ES-I3 (cell line): ENCODE results near the gene ZNF793.

Source experiments
- H3K36me3 ChIP-seq: 2 replicates; pipeline ENCODE4 v1.6.1; 2013; ENCODE audit warnings: mild to moderate bottlenecking, low read length, control low read depth, moderate library complexity; ENCODE audit not compliant: insufficient read depth
- H3K4me1 ChIP-seq: 2 replicates; pipeline ENCODE4 v1.6.1; 2013; ENCODE audit warnings: mild to moderate bottlenecking, control low read depth, low read length; ENCODE audit not compliant: insufficient read depth
- H3K9ac ChIP-seq: 2 replicates; pipeline ENCODE4 v1.6.1; 2013; ENCODE audit warnings: low read depth, mild to moderate bottlenecking, low read length, moderate library complexity
- H3K9me3 ChIP-seq: 2 replicates; pipeline ENCODE4 v1.6.1; 2013; ENCODE audit warnings: mild to moderate bottlenecking, low read length, moderate library complexity; ENCODE audit not compliant: control insufficient read depth, insufficient read depth

The ZNF793 gene

GRCh38 chr19:37513397-37513796, 6.7 kb downstream of the ZNF793 start:
- Histone ChIP-seq H3K4me1 (no peaks in the 10 kb centered on the region), H3K9me3 (no peaks in the 10 kb centered on the region; the same call in 1 of the 2 replicates), H3K9ac (no peak overlapping the region), H3K36me3 (peaks cover 7% of the 10 kb centered on the region; the same call in 1 of the 2 replicates)

GRCh38 chr19:37519890-37520289, 13.2 kb downstream of the ZNF793 start:
- H3K9ac ChIP-seq = no peak overlapping the region
- peaks cover 10% of the 10 kb centered on the region; the same call in 1 of the 2 replicates for H3K36me3 ChIP-seq
- no peaks in the 10 kb centered on the region; the same call in none of the 2 replicates for H3K9me3 ChIP-seq
- H3K4me1 ChIP-seq = no peaks in the 10 kb centered on the region

- Histone ChIP-seq H3K4me1 (no peaks in the 10 kb centered on the region), H3K36me3 (peaks cover 26% of the 10 kb centered on the region), H3K9me3 (peaks cover 43% of the 10 kb centered on the region), H3K9ac (no peak overlapping the region)
Measured at GRCh38 chr19:37537391-37537947, 30.7 kb downstream of the ZNF793 start.

GRCh38 chr19:37551129-37551993, 44.6 kb downstream of the ZNF793 start:
- Histone ChIP-seq H3K9me3 (peaks cover 19% of the 10 kb centered on the region), H3K36me3 (no peaks in the 10 kb centered on the region), H3K9ac (peak overlapping the region; percentile 79; the same call in 1 of the 2 replicates), H3K4me1 (no peaks in the 10 kb centered on the region)

GRCh38 chr19:37563518-37563917, 56.8 kb downstream of the ZNF793 start:
- Histone ChIP-seq H3K36me3 (peaks cover 3% of the 10 kb centered on the region; the same call in 1 of the 2 replicates), H3K9ac (no peak overlapping the region), H3K9me3 (peaks cover 57% of the 10 kb centered on the region), H3K4me1 (no peaks in the 10 kb centered on the region)

- Histone ChIP-seq H3K9me3 (peaks cover 52% of the 10 kb centered on the region), H3K36me3 (peaks cover 3% of the 10 kb centered on the region; the same call in 1 of the 2 replicates), H3K4me1 (no peaks in the 10 kb centered on the region), H3K9ac (no peak overlapping the region)
Measured at GRCh38 chr19:37564624-37565369, 58.1 kb downstream of the ZNF793 start.

- peaks cover 3% of the 10 kb centered on the region; the same call in 1 of the 2 replicates for H3K36me3 ChIP-seq
- H3K9ac ChIP-seq = no peak overlapping the region
- H3K9me3 ChIP-seq = peaks cover 55% of the 10 kb centered on the region
- H3K4me1 ChIP-seq = no peaks in the 10 kb centered on the region
Measured at GRCh38 chr19:37565370-37565669, 58.6 kb downstream of the ZNF793 start.

- Histone ChIP-seq H3K4me1 (no peaks in the 10 kb centered on the region), H3K9ac (no peak overlapping the region), H3K9me3 (peaks cover 23% of the 10 kb centered on the region), H3K36me3 (no peaks in the 10 kb centered on the region)
Measured at GRCh38 chr19:37572203-37572602, 65.5 kb downstream of the ZNF793 start.

GRCh38 chr19:37583340-37583739, 76.6 kb downstream of the ZNF793 start:
- peaks cover 4% of the 10 kb centered on the region; the same call in 1 of the 2 replicates for H3K36me3 ChIP-seq
- no peak overlapping the region for H3K9ac ChIP-seq
- no peaks in the 10 kb centered on the region for H3K4me1 ChIP-seq
- peaks cover 11% of the 10 kb centered on the region for H3K9me3 ChIP-seq
